GM12878 (cell line): ENCODE results near the gene PRRT3. TPM values are rescaled to one million over a fixed set of nuclear protein-coding genes. Genes with fewer than 3 reads are reported as not detected.

Experiments
- ATAC-seq: fragments of 200-7000 bp; cut with Tn5 transposase; 3 replicates; pipeline ENCODE4 v1.9.1; 2020; ENCODE audit warnings: mild to moderate bottlenecking, moderate library complexity
- BruUV-seq: library from RNA; stranded (reverse); fragments of 400-500 nt; replicated peaks from 2 replicates; lab custom pipeline; 2021; lab: Mats Ljungman, UMichigan
- CTCF ChIA-PET: fragments of 300-600 bp; sonication (Branson Sonifier 250); formaldehyde crosslinking; extraction: SDS; loops from one replicate; lab custom pipeline; 2021; ENCODE audit warnings: inconsistent platforms; lab: Yijun Ruan, JAX
- POLR2A ChIA-PET: fragments of 350-600 bp; formaldehyde crosslinking; extraction: SDS; loops from one replicate; lab custom pipeline; 2021; ENCODE audit warnings: inconsistent platforms; lab: Charles Lee
- RAD21 ChIA-PET: fragments of 300-600 bp; sonication (Branson Sonifier 250); formaldehyde crosslinking; loops from one replicate; lab custom pipeline; 2023; ENCODE audit warnings: antibody characterized with exemption; ENCODE audit not compliant: unreplicated experiment; lab: Charles Lee
- SMC1A ChIA-PET: fragments of 300-600 bp; sonication (Branson Sonifier 250); formaldehyde crosslinking; loops from one replicate; lab custom pipeline; 2023; ENCODE audit not compliant: unreplicated experiment, uncharacterized antibody; lab: Charles Lee
- DNase-seq: peaks from one replicate; pipeline ENCODE4 v3.0.0-alpha.2; 2011; ENCODE audit warnings: low read depth, low spot score
- FAIRE-seq: peaks from 3 replicates; lab custom pipeline; 2011; peaks lifted over from hg19 to GRCh38; lab: Jason Lieb, UNC
- H2AFZ ChIP-seq: 2 replicates; pipeline ENCODE4 v1.6.0; 2011; ENCODE audit warnings: low read depth, low read length, control low read depth; ENCODE audit not compliant: control insufficient read depth
- H3K27ac ChIP-seq: 2 replicates; pipeline ENCODE4 v1.5.1; 2011; ENCODE audit warnings: control low read depth; ENCODE audit not compliant: control insufficient read depth, insufficient read depth
- H3K27me3 ChIP-seq, 2 experiments: replicated peaks in 1 of 2; 2 replicates each; pipeline versions ENCODE4 v1.6.0 to v1.6.1; 2011; ENCODE audit warnings: low read length in 1 of 2; ENCODE audit not compliant: control insufficient read depth in 2 of 2, insufficient read depth in 2 of 2
- H3K36me3 ChIP-seq, 2 experiments: 2 replicates each; pipeline ENCODE4 v1.5.1; 2011; ENCODE audit warnings: low read length in 1 of 2; ENCODE audit not compliant: control insufficient read depth in 2 of 2, insufficient read depth in 2 of 2
- H3K4me1 ChIP-seq: 2 replicates; pipeline ENCODE4 v1.6.1; 2011; ENCODE audit warnings: mild to moderate bottlenecking, low read length, moderate library complexity, mixed read lengths; ENCODE audit not compliant: control insufficient read depth, insufficient read depth
- H3K4me2 ChIP-seq: 2 replicates; pipeline ENCODE4 v1.6.0; 2011; ENCODE audit warnings: control low read depth; ENCODE audit not compliant: control insufficient read depth, insufficient read depth
- H3K4me3 ChIP-seq: fragments of 200-600 bp; sonication (generic); 2 replicates; pipeline ENCODE4 v1.5.1; 2016
- H3K79me2 ChIP-seq: 2 replicates; pipeline ENCODE4 v1.6.0; 2011; ENCODE audit warnings: low read length; ENCODE audit not compliant: control insufficient read depth, insufficient read depth
- H3K9ac ChIP-seq: 2 replicates; pipeline ENCODE4 v1.8.0; 2011; ENCODE audit warnings: low read length, control low read depth, mixed read lengths; ENCODE audit not compliant: control insufficient read depth, insufficient read depth
- H3K9me3 ChIP-seq: replicated peaks from 3 replicates; pipeline ENCODE4 v1.5.1; 2011; ENCODE audit warnings: mild to moderate bottlenecking, low read length; ENCODE audit not compliant: control insufficient read depth, insufficient read depth
- H4K20me1 ChIP-seq: 2 replicates; pipeline ENCODE4 v1.6.0; 2011; ENCODE audit not compliant: control insufficient read depth, insufficient read depth
- CEBPB ChIP-seq, 2 experiments: fragments of 150-350 bp in 1 of 2; IDR thresholded peaks; 2 replicates each; pipeline ENCODE4 v1.6.1; 2012 to 2014; ENCODE audit warnings: low read depth in 2 of 2, low read length in 2 of 2, borderline replicate concordance in 1 of 2, inconsistent platforms in 1 of 2
- MXI1 ChIP-seq: fragments of 150-350 bp; IDR thresholded peaks from 2 replicates; pipeline ENCODE4 v1.6.1; 2011; ENCODE audit warnings: low read depth, mild to moderate bottlenecking, inconsistent platforms, low read length, improper control_type of control experiment
- MYB ChIP-seq: fragments of 150-350 bp; IDR thresholded peaks from 2 replicates; pipeline ENCODE4 v1.6.1; 2014; ENCODE audit warnings: mild to moderate bottlenecking, low read depth, low read length, borderline replicate concordance
- NR2C1 ChIP-seq: fragments of 450-650 bp; IDR thresholded peaks from 2 replicates; pipeline ENCODE4 v1.6.1; 2017; ENCODE audit warnings: antibody characterized with exemption, mild to moderate bottlenecking, moderate library complexity
- PML ChIP-seq: IDR thresholded peaks from 2 replicates; pipeline ENCODE4 v1.6.1; 2012; ENCODE audit warnings: low read length, inconsistent platforms
- POLR2AphosphoS2 ChIP-seq: IDR thresholded peaks from 2 replicates; pipeline ENCODE4 v1.6.1; 2011; ENCODE audit warnings: low read depth, mild to moderate bottlenecking, low read length, improper control_type of control experiment, moderate library complexity
- SIN3A ChIP-seq: IDR thresholded peaks from 2 replicates; pipeline ENCODE4 v1.6.1; 2012; ENCODE audit warnings: low read depth, low read length, improper control_type of control experiment
- SMAD5 ChIP-seq: IDR thresholded peaks from 2 replicates; pipeline ENCODE4 v1.6.1; 2016; ENCODE audit warnings: antibody characterized with exemption, low read depth
- SMARCA5 ChIP-seq: fragments of 450-650 bp; IDR thresholded peaks from 2 replicates; pipeline ENCODE4 v1.6.1; 2017; ENCODE audit warnings: mild to moderate bottlenecking
- SRF ChIP-seq, 2 experiments: IDR thresholded peaks; 2 replicates each; pipeline ENCODE4 v1.6.1; 2011; ENCODE audit warnings: low read depth in 2 of 2, low read length in 2 of 2, mild to moderate bottlenecking in 1 of 2, moderate library complexity in 1 of 2
- SUZ12 ChIP-seq: fragments of 200-600 bp; sonication (generic); IDR thresholded peaks from one replicate; pipeline ENCODE4 v1.6.1; 2018; ENCODE audit warnings: antibody characterized with exemption, mild to moderate bottlenecking; ENCODE audit not compliant: unreplicated experiment
- TAF1 ChIP-seq: IDR thresholded peaks from 2 replicates; pipeline ENCODE4 v1.6.1; 2011; ENCODE audit warnings: mild to moderate bottlenecking, low read depth, low read length, borderline replicate concordance
- WRNIP1 ChIP-seq: IDR thresholded peaks from 2 replicates; pipeline ENCODE4 v1.6.1; 2011; ENCODE audit warnings: low read depth, low read length, improper control_type of control experiment, borderline replicate concordance
- ZNF274 ChIP-seq: IDR thresholded peaks from one replicate; pipeline ENCODE4 v1.8.0; 2011; ENCODE audit not compliant: insufficient read length, insufficient read depth
- WGBS: methylation state at CpG from one replicate; pipeline ENCODE4 v1.1.6; 2016; ENCODE audit warnings: low lambda C conversion rate; ENCODE audit not compliant: insufficient replicate concordance, insufficient coverage; ENCODE audit errors: missing lambda C conversion rate; 5-methylcytosine and 5-hydroxymethylcytosine counted together
- in situ Hi-C: fragments of 300-500 bp; cut with MboI; formaldehyde crosslinking; loops from 9 replicates; pipeline ENCODE4 v1.14.3; 2018; ENCODE audit warnings: mixed read lengths
- intact Hi-C: fragments of 100-400 bp; cut with micrococcal nuclease; formaldehyde crosslinking; loops from one replicate; pipeline ENCODE4 v1.14.2; 2022; ENCODE audit not compliant: unreplicated experiment
- polyA plus RNA-seq, 11 experiments: library from polyadenylated mRNA; depleted of rRNA in 4 of 11; unstranded in 6 of 11; stranded (reverse) in 5 of 11; fragments of >200 nt; fragmentation: Nextera tagmentation in 4 of 11; fragmentation: Illumina TruSeq in 1 of 11; extraction: Ambion mirVana in 4 of 11; extraction: Trizol in 1 of 11; gene quantifications; 1 replicate in 1 of 11; 2 replicates in 10 of 11; pipeline versions ENCODE4 v1.2.1 to v1.2.3, GENCODE V29; 2011 to 2016; ENCODE audit warnings: inconsistent platforms in 2 of 11, missing spikeins in 2 of 11, low read depth in 1 of 11
- total RNA-seq, 4 experiments: library from RNA; depleted of rRNA in 3 of 4; stranded (reverse); fragments of >200 nt in 3 of 4; fragmentation: Illumina TruSeq in 1 of 4; extraction: Trizol in 1 of 4; gene quantifications; 2 replicates each; pipeline versions ENCODE4 v1.2.1 to v1.2.3, GENCODE V29; 2013 to 2021
- TF ChIP-seq, protein P1 (sequence below): fragments of 150-350 bp; IDR thresholded peaks from 2 replicates; pipeline ENCODE4 v1.6.1; 2016; ENCODE audit warnings: low read depth, low read length
- TF ChIP-seq, protein P2 (sequence below): IDR thresholded peaks from 2 replicates; pipeline ENCODE4 v1.6.1; 2012; ENCODE audit warnings: improper control_type of control experiment, low read depth, low read length; ENCODE audit not compliant: insufficient replicate concordance

PRRT3 gene
- total and polyA plus RNA-seq, 10 of the 15 experiments (the other 5 are each of a cell fraction or from before 2014, with no cell fraction given), result 0.53 to 18.0 (median 7.1) TPM

DNA sequence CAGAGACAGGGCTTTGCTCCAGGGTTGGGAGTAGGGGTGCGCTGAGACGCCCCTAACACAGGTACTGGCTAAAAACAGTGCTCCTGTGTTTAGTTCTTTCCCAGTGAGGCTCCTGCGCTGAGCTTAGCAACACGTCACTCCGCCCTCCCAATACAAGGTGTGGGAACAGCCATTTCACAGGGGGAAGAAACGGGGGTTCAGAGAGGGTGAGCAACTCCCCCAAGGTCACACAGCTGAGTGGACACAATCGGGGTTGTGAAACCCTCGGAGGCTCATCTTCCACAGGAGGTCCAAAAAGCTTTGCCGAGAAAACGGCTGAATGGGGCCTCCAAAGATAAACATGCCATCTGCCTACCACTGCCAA is 628 bp downstream of the PRRT3 start:
- WGBS, result 0% methylated on average over 10 of the region's 10 CpGs
- CTCF ChIA-PET, result interaction anchor here (1.9 to 5.8 kb wide), 2 partner anchors 17 to 19 kb away, joined by 5 to 29 read pairs; partner anchors contain the start of gene CRELD1
- FAIRE-seq (no peak), DNase-seq (no peak), ATAC-seq (peak; percentile 48)
- Histone ChIP-seq H3K27ac (peak overlapping the region; percentile 69), H3K9me3 (no peaks in the 10 kb centered on the region), H3K4me3 (peak overlapping the region; percentile 82), H4K20me1 (no peaks in the 10 kb centered on the region), H3K4me2 (peak overlapping the region; percentile 96), H3K79me2 (no peaks in the 10 kb centered on the region), H3K4me1 (peaks cover 3% of the 10 kb centered on the region; the same call in 1 of the 2 replicates), H3K27me3 (no peaks in the 10 kb centered on the region), H2AFZ (peak overlapping the region; percentile 92), H3K36me3 (peaks cover 0 to 4% of the 10 kb centered on the region in 2 experiments; a peak in 2 of 4 replicates), H3K9ac (peak overlapping the region; percentile 72)
- SMC1A ChIA-PET, result interaction anchor here (0.6 to 2.3 kb wide), 4 partner anchors 16 to 72 kb away, joined by 3 to 16 read pairs (median 8); partner anchors contain the start of gene CRELD1
- intact Hi-C loops, result loop anchor here (2.0 to 10.0 kb wide), 2 partner anchors 19 to 273 kb away; partner anchors contain the start of gene CRELD1
- BruUV-seq, result no TSS peak
- RAD21 ChIA-PET, result interaction anchor here (1.0 to 5.2 kb wide), 3 partner anchors 17 to 36 kb away, joined by 3 to 24 read pairs (median 7); partner anchors contain the start of gene CRELD1
- POLR2A ChIA-PET, result interaction anchor here (1.0 to 2.3 kb wide), 7 partner anchors 9 to 241 kb away, joined by 3 to 11 read pairs (median 4); partner anchors contain the start of genes CRELD1, EMC3 and FANCD2
- in situ Hi-C loops, result no loop called here
- peak; percentile 64; the same call in 1 of the 2 replicates for TF ChIP-seq PML
- no peak for TF ChIP-seq SMAD5
- TF ChIP-seq MYB, result no peak
- no peak for TF ChIP-seq CEBPB (IDR thresholded peaks at IDR 0.05; ENCODE audit: borderline replicate concordance in 1 of 2, low read depth in 2 of 2, low read length in 2 of 2)
- TF ChIP-seq SIN3A, result 0 out of 2 replicates have a peak, but pooled peaks have one; percentile 8
- no peak for TF ChIP-seq SRF (IDR thresholded peaks at IDR 0.05; ENCODE audit: low read depth in 2 of 2, low read length in 2 of 2)
- no peak for TF ChIP-seq NR2C1
- TF ChIP-seq ZNF274, result no peak
- TF ChIP-seq, protein P1, sequence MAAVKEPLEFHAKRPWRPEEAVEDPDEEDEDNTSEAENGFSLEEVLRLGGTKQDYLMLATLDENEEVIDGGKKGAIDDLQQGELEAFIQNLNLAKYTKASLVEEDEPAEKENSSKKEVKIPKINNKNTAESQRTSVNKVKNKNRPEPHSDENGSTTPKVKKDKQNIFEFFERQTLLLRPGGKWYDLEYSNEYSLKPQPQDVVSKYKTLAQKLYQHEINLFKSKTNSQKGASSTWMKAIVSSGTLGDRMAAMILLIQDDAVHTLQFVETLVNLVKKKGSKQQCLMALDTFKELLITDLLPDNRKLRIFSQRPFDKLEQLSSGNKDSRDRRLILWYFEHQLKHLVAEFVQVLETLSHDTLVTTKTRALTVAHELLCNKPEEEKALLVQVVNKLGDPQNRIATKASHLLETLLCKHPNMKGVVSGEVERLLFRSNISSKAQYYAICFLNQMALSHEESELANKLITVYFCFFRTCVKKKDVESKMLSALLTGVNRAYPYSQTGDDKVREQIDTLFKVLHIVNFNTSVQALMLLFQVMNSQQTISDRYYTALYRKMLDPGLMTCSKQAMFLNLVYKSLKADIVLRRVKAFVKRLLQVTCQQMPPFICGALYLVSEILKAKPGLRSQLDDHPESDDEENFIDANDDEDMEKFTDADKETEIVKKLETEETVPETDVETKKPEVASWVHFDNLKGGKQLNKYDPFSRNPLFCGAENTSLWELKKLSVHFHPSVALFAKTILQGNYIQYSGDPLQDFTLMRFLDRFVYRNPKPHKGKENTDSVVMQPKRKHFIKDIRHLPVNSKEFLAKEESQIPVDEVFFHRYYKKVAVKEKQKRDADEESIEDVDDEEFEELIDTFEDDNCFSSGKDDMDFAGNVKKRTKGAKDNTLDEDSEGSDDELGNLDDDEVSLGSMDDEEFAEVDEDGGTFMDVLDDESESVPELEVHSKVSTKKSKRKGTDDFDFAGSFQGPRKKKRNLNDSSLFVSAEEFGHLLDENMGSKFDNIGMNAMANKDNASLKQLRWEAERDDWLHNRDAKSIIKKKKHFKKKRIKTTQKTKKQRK, result no peak
- TF ChIP-seq, protein P2, sequence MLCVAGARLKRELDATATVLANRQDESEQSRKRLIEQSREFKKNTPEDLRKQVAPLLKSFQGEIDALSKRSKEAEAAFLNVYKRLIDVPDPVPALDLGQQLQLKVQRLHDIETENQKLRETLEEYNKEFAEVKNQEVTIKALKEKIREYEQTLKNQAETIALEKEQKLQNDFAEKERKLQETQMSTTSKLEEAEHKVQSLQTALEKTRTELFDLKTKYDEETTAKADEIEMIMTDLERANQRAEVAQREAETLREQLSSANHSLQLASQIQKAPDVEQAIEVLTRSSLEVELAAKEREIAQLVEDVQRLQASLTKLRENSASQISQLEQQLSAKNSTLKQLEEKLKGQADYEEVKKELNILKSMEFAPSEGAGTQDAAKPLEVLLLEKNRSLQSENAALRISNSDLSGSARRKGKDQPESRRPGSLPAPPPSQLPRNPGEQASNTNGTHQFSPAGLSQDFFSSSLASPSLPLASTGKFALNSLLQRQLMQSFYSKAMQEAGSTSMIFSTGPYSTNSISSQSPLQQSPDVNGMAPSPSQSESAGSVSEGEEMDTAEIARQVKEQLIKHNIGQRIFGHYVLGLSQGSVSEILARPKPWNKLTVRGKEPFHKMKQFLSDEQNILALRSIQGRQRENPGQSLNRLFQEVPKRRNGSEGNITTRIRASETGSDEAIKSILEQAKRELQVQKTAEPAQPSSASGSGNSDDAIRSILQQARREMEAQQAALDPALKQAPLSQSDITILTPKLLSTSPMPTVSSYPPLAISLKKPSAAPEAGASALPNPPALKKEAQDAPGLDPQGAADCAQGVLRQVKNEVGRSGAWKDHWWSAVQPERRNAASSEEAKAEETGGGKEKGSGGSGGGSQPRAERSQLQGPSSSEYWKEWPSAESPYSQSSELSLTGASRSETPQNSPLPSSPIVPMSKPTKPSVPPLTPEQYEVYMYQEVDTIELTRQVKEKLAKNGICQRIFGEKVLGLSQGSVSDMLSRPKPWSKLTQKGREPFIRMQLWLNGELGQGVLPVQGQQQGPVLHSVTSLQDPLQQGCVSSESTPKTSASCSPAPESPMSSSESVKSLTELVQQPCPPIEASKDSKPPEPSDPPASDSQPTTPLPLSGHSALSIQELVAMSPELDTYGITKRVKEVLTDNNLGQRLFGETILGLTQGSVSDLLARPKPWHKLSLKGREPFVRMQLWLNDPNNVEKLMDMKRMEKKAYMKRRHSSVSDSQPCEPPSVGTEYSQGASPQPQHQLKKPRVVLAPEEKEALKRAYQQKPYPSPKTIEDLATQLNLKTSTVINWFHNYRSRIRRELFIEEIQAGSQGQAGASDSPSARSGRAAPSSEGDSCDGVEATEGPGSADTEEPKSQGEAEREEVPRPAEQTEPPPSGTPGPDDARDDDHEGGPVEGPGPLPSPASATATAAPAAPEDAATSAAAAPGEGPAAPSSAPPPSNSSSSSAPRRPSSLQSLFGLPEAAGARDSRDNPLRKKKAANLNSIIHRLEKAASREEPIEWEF, result no peak
- no peak for TF ChIP-seq WRNIP1
- TF ChIP-seq SMARCA5, result peak; percentile 97
- no peak for TF ChIP-seq MXI1
- no peak for TF ChIP-seq TAF1
- no peak for TF ChIP-seq SUZ12
- TF ChIP-seq POLR2AphosphoS2, result no peak
